Measurements from ENCODE around the gene DCAF6.

DCAF6 gene

GRCh38 chr1:168081373-168082007, 145.0 kb downstream of the DCAF6 start:
- peak; percentile 8 to 21 for DNase-seq (ENCODE audit: low read depth in 1 of 2, low spot score in 1 of 2)
- Histone ChIP-seq H3K4me3 (replicated peaks; ENCODE audit: insufficient read depth, low read length) (no peak overlapping the region), H3K27me3 (ENCODE audit: insufficient read depth, poor library complexity, severe bottlenecking) (no peaks in the 10 kb centered on the region), H3K27ac (replicated peaks) (no peak overlapping the region)
- TF ChIP-seq CTCF (IDR thresholded peaks at IDR 0.05; ENCODE audit: insufficient read depth, low read length) (no peak), SPI1 (IDR thresholded peaks at IDR 0.05; ENCODE audit: borderline replicate concordance, low read depth) (no peak), GABPA (IDR thresholded peaks at IDR 0.05; ENCODE audit: low read depth) (no peak), POLR2AphosphoS5 (IDR thresholded peaks at IDR 0.05; ENCODE audit: low read depth) (no peak), REST (IDR thresholded peaks at IDR 0.05; ENCODE audit: insufficient replicate concordance, low read depth) (no peak)

- H3K4me3 ChIP-seq (replicated peaks; ENCODE audit: insufficient read depth, low read length) = no peak overlapping the region
- TF ChIP-seq REST (IDR thresholded peaks at IDR 0.05; ENCODE audit: insufficient replicate concordance, low read depth) = no peak
- TF ChIP-seq CTCF (IDR thresholded peaks at IDR 0.05; ENCODE audit: insufficient read depth, low read length) = peak; percentile 98
- no peaks in the 10 kb centered on the region for H3K27me3 ChIP-seq (ENCODE audit: insufficient read depth, poor library complexity, severe bottlenecking)
- no peak overlapping the region for H3K27ac ChIP-seq (replicated peaks)
- DNase-seq (ENCODE audit: low read depth in 1 of 2, low spot score in 1 of 2) = peak; percentile 30 to 74
Observed at GRCh38 chr1:168082008-168082876, 145.8 kb downstream of the DCAF6 start.

DNA sequence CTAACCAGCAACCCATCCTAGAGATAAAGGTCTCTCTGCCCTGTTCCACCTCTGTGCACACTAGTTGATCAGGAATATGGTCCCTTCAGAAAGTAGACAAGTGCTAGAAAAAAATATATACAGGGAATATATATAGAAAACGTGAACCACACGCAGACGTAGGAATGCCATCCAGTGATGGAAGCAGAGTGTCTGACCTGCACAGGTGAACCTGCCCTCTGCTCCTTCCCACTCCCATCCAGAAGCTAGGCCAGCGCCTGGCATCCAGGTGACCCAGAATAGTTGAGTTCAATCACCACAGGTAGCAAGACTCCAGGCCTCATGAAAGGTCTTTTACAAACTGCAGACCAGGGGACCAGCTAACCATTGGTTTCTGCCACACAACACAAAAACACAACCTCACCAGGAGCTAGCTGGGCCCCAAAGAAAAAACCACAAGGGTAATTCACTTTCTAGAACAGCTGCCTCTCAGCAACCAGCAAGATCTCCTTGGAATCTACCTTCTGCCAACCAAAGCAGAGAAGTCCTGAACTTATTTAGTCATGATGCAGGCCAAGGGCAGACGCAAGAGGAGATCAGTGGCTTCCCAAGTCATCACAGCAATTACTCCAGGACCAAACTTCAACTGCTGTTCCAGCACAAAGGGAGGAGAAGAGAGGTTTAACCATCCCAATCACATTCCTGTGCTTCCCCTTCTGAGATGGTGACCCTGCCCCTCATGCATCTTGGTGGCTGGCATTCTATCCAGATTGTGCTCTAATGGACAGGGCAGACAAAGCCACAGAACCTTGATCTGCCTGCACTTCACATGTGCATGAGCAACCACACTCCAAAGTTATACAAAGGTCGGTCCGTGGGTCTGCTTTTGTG, 147.2 kb downstream of the DCAF6 start:
- no peak overlapping the region for H3K4me3 ChIP-seq (replicated peaks; ENCODE audit: insufficient read depth, low read length)
- TF ChIP-seq SPI1 (IDR thresholded peaks at IDR 0.05; ENCODE audit: borderline replicate concordance, low read depth) (no peak), CTCF (IDR thresholded peaks at IDR 0.05; ENCODE audit: insufficient read depth, low read length) (no peak), POLR2AphosphoS5 (IDR thresholded peaks at IDR 0.05; ENCODE audit: low read depth) (no peak), GABPA (IDR thresholded peaks at IDR 0.05; ENCODE audit: low read depth) (no peak), REST (IDR thresholded peaks at IDR 0.05; ENCODE audit: insufficient replicate concordance, low read depth) (no peak)
- DNase-seq (ENCODE audit: low read depth in 1 of 2, low spot score in 1 of 2) = no peak
- no peak overlapping the region for H3K27ac ChIP-seq (replicated peaks)
- no peaks in the 10 kb centered on the region for H3K27me3 ChIP-seq (ENCODE audit: insufficient read depth, poor library complexity, severe bottlenecking)
